NCI-H128 (cell line): ENCODE results near the gene SLC51B.
"Not testable (repeated sequence)": the region's sequence is repeated elsewhere in the genome, so short reads cannot be mapped to it uniquely, and the experiment has no call there.

Source experiments
- DNase-seq: peaks from one replicate; lab custom pipeline; 2025; ENCODE audit not compliant: unreplicated experiment; lab: John Stamatoyannopoulos, UW

The SLC51B gene

DNA sequence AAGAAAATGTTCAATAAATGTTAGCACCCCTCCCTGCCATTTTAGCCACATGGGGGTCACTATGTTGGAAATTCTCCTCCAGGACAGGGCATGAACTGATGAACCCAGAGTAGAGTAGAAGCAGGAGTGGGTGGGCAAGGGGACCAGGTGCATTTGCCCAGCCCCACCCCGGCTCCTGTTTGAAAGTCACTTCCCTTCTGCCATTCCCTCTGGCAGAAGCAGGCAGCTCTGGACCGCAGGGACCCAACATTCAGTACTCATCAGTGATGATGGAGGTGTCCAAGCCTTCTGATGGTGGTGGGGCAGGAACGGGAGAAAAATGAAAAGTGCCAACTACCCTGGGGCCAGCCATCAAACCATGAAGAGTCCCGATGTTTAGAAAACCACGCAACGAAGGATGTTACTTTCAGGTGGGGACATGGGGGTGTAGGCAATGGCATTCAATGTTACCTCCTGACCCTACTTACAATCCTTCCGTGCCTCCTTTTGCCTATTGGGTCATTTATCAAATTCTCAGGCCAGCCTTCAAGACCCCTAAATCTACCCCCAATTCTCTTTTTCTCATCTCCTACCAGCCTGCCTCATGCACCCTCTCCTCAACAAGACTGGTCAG lies 52.6 kb downstream of the SLC51B start:
- DNase-seq = no peak

DNA sequence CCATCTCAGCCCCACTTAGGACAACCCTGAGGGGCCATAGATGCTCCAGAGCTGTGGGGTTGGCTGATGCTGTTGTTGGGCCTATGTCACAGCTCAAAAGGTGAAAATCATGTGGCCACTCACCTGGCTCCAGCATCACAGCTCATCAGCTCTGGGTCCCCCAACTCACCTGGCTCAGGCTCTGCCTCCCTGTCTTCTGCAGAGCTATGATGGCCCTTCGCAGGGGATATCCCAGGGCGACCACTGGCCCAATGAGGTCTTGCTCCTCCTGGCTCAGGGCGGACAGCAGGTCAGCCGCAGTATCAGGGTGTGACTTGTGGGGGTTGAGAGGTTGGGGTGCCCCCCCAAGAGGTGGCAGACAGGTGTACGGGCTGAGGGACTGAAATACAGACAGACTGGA lies 54.1 kb downstream of the SLC51B start:
- DNase-seq = no peak

DNA sequence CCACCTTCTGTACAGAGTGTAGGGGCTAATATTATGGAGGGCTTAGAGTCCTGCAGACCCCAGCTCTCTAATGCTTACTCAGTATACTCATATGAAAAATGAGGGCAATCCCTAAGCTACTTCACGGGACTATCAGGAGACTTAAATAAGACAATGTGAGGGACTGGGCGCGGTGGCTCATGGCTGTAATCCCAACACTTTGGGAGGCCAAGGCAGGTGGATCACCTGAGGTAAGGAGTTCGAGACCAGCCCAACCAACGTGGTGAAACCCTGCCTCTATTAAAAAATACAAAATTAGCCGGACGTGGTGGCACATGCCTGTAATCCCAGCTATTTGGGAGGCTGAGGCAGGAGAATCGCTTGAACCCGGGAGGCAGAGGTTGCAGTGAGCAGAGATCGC lies 54.6 kb downstream of the SLC51B start:
- not testable (repeated sequence) for DNase-seq

DNA sequence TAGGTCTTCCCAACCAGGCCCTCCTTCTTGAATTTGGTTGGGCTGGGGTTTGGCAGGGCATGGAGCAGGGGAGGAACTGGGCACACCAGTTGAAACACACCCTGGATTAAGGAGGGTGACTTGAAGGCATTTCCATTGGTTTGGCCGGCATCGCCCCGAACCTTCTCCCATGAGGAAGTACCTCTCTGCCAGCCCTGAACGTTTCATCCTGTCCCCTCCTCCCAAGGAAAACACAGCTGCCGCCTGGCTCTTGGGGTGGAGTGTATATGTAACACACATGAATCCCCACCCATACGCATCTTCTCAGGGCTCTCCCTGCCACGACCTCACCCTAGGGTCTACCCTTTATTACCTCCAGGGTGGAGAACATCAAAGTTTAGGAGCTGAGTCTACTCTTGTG lies 55.3 kb downstream of the SLC51B start:
- DNase-seq = no peak

DNA sequence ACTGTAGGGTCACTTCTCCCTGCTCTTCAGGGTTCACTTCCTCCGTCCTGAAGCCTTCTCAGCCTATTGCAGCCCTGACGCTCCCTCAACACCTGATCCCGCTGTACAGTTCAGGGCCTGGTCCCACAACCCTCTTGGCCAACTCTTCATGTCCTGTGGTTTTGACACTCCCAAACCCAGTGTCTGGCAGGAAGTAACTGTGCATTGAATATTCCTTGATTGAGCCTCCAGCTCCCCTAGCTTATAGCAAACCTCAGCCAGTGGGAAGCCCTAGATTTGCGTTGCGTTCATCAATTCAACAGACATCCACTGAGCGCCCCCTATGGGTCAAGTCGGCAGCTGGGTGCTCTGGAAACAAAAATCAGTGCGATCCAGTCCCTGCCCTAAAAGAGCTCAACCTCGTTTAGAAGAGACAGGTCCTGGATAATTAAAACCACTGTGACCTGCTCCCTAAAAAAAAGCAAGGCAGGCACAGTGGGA lies 56.3 kb downstream of the SLC51B start:
- DNase-seq = no peak

DNA sequence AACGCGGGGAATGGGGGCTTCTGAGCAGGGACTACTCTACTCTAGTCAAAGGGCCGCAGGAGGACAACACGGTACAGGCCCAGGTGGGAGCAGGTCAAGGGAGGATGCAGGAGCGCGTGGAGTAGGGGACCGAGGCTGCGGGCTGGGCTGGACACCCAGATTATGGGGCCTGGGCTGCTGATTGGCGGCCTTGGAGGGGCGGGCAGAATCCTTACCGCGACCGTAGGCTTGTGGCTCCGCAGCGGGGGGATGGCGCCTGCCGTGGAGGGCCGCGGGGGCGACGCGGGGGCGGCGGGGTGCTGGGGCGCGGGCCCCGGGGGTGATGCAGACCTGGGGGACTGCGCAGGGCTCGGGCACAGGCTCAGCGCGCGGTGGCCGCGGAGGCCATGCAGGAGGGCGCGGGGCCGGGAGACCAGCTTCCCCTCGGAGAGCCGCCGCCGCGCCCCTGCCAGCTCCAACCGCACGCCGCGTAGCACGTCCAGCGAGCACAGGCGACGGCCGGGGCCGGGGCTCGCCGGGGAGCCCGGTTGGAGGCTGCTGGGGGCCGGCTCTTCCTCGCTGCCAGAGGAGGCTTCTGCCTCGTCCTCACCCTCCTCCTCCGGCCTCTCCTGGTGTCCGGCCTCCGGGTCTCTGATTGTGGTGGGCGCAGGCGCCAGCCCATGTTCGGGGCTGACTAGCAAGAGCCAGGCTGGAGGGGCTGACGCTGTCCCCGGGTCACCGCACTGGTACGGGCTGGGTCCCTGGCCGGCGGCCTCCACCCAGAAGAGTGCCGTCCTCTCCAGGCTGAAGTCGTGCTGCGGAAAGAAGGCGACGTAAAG lies 56.9 kb downstream of the SLC51B start:
- DNase-seq = no peak

DNA sequence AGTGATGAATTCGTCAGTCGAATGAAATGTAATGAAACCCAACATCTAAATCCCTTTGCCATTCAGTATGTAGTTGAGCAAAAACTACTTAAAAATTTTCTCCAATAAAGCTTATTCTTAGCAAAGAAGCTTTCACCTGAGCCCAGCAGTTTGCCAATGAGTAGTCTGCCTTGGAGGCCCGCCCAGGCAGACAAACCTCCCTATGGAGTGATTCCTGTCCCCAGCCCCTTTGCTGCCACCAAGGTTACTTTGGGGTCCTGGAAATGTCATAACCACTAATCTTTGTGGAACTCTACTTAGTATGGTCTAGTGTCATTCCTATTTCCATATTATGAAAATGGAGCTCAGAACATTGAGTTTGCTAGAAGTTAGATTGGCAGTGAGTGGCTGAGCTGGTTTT lies 57.7 kb downstream of the SLC51B start:
- DNase-seq = no peak
